HG02970 (cell line): ENCODE data around the gene FARP2.

Experiments
- ATAC-seq: cut with Tn5 transposase; IDR thresholded peaks from one replicate; pipeline ENCODE4 v1.9.1; 2021; ENCODE audit warnings: mild to moderate bottlenecking, moderate library complexity, moderate number of reproducible peaks; ENCODE audit not compliant: unreplicated experiment, low FRiP score

FARP2 gene

DNA sequence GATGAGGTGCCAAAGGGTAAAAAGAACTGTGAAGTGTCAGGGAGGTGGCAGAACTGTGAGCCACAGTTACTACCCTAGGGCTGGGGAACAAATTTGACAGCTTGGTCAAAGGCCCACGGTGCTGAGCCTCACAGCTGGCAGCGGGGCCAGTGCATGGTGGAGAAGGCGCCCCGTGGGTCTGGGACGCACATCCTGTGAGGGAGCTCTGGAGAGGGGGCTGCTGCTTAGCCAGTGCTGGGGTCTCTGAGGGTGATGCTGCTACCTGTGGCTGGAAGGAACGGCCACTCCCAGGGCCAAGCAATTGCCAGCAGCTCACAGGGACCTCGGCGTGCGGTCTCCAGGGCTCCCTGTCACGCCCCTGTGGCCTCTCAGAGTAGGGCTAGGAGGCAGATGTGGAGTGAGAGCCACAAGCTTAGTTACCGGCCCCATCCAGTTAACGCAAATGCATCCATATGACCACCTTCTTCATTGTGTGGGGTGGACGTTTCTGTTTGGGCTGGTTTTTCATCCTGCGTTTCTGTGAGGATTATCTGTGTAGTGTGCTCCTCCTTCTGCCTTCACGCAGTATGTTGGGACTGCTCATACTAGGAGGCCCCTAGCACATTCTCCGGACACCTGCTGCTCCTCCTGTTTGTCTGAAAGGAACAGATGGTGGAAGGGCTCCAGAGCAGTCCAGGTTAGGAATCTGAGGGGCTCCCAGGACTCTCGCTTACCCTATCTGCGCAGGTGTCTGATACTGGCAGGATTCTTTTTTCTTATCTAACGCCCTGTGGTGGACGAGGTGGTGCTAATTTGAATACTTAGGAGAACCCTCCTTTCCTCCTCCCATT is 126.3 kb downstream of the FARP2 start:
- no peak for ATAC-seq

DNA sequence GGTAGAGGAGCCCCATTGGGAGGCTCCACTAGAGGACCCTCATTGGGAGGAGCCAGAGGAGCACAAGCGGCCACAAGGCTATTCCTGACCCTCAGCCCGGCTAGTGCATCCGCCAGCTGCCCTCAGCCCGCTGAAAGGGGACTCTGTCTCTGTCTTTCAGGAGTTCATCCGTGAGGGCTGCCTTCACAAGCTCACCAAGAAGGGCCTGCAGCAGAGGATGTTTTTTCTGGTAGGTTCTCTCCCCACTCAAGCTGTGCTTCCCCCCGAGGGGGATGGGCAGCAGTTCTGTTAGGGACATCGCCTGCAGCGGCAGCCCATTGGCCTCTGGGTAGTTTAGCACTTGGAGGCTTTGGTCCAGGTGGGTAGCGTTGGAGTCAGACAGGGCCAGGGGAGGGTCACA is 127.2 kb downstream of the FARP2 start:
- no peak for ATAC-seq

DNA sequence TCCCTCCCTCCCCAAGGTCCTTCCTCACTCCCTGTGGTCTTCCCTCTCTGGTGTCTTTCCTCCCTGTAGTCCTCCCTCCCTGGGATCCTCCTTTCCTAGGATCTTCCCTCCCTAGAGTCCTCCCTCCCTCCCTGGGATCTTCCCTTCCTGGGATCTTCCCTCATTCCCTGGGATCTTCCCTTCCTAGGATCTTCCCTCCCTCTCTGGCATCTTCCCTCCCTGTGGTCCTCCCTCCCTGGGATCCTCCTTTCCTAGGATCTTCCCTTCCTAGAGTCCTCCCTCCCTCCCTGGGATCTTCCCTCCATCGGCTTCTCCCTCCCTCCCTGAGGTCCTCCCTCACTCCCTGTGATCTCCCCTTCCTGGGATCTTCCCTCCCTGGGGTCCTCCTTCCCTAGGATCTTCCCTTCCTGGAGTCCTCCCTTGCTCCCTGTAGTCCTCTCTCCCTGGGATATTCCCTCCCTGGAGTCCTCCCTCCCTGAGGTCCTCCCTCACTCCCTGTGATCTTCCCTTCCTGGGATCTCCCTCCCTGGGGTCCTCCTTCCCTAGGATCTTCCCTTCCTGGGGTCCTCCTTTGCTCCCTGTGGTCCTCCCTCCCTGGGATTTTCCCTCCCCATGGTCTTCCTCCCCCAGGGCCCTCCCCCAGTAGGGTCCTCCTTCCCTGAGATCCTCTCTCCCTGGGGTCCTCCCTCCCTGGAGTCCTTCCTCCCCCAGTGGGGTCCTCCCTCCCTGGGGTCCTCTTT is 129.3 kb downstream of the FARP2 start:
- ATAC-seq, result no peak

DNA sequence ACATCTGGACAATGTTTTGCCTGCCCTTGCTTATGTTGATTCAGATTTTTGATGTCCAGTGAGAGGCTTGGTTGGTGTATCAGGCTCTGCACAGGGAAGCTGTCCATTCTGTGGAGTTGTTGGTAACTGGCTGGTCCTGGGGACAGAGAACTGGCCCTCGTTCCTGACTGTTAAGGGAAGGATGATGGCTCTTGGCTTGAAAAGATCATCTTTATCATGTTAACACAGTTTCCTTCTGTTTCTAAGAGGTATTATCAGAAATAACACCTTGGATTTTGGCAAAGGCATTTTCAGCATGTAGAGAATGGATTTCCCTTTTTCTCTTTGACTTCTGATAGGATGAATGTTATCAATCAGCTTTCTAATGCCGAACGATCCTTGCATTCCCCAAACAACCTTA is 133.0 kb downstream of the FARP2 start:
- ATAC-seq, result no peak

DNA sequence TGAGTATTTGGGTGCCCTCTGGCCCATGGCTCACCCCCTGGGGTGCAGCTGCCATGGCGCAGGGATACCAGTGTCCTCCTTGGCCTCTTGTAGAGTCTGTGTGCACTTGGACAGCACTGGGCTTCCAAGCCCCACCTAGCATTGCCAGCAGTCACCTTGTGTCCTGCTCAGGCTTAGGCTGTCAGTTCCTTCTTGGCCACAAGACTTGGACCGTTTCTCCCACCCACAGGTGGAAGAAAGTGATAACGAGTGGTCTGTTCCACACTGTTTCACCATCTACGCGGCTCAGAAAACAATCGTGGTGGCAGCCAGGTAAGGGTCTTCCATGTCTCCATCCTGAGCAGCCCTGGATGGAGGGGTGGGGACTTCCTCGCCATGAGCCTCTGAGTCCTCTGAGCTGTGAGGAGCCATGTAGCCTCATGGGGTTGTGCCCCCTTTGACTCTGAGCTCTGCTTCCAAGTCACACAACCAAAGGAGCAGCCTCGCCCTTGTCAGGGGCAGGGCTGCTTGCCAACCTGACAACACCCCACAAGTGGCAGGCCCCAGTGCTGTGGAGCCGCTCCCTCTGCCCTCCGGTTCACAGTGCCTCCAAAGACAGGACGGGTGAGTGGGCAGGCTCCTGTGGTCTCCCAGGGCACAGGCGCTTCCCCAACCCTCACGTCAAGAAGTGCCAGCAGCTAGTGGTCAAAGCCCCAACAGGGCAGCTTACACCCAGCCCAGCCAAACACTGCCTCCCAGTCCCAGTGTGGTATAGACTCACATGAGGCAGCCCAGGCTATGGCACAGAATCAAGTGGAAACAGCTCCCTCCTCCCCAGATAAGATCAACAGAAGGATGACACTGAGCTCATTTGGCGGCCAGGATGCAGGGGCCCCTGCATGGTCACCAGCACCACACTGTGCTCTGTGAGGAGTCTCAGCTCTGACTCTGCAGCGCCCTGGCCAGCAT is 133.9 kb downstream of the FARP2 start:
- no peak for ATAC-seq

DNA sequence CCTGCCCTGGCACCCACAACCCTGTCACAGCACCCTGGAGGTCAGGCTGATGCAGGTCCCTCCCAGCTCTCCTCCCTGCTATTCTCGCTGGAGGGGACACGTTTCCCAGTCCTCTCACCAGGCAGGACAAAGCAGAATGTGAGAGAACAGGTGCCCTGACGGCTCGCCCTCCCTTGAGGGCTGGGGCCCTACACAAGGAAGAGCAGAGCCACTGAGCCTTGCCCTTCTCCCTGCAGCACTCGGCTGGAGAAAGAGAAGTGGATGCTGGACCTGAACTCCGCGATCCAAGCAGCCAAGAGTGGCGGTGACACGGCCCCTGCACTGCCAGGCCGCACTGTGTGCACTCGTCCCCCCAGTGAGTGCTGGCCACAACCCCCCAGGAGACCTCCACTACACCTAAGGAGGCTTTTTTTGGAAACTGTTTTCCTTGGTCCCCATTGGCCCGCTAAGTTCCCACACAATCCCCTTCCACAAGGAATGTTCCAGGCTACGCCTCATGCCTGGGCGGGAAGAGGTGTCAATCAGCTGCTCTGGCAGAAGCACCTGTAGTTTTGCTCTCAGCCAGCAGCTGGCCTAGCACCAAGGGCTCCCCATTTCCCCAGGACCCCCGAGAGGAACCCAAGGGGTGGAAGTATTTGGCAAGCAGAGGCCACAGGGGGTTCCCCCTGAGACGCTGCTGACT is 134.9 kb downstream of the FARP2 start:
- no peak for ATAC-seq

DNA sequence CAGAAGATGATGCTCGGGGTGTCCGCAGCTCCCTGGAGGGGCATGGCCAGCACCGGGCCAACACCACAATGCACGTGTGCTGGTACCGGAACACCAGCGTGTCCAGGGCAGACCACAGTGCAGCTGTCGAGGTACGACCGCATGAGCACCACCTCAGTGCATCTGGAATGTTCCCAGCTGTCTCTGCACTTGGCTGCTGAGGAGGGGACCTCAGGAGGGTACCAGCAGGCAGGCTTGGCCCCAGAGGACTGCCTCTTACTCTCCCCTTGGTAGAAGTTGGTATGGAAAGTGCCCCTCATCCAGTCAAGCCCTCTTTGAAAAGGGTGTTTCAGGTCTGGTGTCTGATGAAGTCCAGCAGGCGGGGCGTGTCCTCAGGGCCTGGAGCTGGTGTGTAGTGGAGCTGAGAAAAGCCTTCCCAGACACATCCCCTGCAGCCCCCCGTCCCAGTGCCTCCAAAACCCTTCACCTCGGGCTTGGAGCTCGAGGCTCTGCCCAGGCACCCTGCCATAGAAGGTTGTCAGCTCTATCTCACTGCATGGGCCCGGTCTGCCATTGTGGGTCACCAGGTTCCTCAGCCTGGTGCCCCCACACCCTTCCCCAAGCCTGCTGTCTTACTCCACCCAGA is 135.6 kb downstream of the FARP2 start:
- ATAC-seq, result no peak

DNA sequence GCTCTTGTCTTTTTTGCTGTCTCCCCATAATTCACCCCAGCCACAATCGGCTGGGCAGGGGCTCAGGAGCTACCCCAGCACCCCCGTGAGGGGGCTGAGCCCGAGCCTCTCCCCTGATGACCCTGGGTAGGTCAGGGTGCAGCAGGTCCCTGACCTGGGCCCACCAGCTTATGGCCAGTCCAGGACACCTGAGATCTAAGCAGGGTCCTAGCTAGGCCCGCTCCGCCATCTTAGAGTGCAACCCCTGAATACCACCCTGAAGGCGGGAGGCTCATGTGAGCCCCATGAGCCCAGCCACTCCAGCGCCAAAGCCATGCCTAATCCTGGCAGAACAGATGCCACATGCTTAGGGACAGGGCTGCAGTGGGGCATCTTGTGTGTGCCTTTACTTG is 136.1 kb downstream of the FARP2 start:
- no peak for ATAC-seq

DNA sequence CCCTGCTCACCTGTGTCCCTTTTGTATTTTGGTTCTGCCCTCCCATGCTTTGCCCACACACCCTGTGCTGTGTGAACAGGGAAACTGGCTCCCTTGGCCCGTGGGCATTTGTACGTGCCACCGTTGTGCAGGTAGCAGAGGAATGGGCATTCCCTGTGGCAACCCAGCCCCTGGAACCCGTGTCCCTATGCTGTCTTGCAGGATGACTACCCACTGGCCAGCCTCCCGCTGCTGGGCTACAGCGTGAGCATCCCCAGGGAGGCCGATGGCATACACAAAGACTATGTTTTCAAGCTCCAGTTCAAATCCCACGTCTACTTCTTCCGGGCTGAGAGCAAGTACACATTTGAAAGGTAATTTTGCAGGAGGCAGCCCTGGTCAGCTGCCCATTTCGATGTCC is 137.0 kb downstream of the FARP2 start:
- ATAC-seq, result no peak

DNA sequence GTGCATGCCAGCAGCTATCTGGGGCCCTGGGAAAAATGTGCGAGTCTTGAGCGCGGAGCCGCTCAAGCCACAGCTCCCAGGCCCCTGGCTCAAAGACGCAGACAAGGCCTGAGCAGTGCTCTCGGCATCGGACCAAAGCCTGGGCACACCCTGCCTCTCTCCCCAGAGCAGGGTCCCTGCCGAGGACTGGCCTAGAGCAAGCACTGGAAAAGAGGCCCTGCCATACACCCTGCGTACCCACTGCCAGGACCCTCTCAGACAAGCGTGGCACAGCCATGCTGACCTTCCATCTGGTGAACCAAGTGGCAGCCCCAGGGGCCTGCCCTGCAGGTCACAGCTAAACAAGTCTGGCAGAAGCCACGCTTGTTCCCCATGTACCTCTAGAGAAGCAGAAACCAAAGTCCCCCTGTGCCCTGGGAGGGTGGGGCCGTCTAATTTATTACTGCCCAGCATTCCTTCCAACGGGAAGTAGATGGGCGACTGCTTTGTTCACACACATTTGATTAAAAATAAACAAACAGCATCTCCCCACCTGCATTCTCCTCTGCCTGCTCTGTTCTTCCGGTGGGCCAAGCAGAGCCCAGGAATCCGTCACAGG is 138.3 kb downstream of the FARP2 start:
- ATAC-seq, result no peak

DNA sequence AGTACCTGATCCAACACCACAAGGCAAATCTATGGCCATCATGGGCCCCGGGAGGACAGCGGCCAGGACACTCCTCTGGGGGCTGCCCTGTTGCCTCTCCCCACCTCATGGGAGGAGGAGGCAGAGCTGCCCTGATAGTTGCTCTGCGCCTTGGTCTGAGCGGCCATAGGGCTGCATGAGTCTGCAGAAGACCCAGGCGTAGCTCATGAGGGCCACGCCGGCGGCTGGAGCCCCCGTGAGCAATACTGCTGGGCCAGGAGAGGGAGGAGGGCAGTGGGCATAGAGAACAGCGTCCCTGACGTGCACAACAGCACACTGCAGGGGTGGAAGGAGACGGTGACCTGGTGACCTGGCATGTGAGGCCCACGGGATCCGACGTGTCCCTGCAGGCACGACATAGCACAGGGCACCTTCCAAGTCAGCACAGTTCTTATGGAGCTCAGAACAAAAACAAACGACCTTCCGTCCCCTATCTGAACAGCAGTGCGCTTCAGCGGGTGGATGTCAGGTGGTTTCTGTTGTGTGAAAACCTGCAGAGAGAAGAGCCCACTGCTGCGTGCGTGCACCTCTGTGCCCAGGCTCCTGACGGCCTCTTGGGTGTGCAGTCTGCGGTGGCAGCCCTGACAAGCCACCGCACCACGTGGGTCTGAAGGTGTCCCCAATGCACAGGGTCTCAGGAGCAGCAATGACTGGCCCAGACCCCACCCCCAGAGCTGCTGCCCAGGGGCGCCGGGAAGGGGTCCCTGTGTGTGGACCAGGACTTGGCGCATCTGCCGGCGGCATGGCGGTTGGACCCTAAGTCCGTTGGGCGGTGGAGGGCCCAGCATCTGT is 139.3 kb downstream of the FARP2 start:
- no peak for ATAC-seq

DNA sequence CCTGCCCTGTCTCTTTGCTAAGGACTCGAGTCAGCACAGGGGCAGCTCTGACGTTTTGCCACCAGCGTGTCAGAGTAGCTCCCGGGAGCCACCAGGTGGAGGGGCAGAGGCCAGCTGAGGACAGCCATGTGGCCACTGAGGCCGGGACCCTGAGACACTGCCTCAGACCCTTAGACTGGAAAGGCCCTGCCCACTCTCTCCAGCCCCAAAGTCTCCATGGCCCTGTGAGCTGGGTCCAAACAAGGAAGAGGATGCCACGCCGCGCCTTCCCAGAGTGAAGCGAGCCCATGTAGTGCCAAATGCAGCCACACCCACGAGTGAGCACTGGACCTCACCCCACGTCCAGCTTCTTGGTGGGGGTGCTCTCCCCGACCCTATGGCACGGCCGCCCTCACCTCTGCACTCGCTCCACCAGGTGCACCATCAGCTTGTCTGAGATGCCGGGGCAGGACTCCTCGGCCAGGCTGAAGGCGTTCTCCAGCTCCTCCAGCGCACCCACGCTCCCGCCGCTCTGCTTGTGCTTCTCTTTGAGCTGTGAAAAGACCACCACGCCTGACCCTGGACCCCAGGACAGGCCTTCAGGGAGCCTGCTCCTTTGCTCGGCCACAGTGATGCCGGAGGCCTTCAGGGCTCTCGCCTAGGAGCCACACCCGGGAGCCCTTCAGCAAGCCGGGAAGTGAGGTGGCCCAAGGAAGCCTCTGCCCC is 140.1 kb downstream of the FARP2 start:
- ATAC-seq, result no peak

DNA sequence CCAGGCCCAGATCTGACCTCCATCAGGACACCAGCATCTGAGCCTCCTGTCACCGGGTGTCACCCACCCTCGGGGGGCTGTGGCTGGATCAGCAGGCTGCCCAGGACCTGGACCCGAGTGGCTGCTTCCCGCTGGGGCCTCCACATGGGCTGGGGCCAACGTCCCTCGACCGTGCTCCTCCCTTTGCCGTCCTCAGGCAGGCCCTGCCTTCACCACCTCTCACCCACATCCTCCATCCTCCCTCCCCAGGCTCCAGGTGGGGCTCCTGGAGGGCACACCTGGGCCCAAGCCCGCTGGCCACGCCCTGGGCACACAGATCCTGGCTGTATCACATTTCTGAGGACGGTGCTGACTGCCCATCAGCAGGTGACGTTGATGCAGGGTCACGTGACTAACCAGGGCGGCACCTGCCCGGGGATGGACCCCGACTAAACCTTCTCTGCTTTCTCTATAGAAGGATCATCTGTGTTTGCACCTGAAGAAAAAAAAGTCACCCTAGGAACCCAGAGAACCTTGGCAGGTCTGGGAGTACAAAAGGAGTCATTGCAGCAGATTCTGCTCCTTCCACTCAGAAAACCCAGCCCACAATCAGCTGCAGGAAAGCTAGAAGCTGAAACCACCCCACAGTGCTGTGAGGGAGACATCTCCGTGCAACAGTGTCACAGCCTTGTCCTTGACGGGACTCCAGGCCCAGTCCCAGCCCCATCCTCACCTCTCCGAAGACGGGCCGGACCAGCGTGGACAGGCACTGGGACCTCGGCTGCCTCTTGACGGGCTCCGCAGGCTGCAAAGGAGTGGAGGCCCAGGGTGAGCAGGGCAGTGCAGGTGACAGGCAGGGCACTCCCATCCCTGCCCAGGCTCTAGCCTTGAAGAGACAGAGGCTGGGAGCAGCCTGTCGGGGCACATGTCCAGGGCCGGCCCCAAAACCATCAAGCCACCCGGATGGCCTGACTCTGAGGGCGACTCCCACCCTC is 141.1 kb downstream of the FARP2 start:
- ATAC-seq, result no peak

DNA sequence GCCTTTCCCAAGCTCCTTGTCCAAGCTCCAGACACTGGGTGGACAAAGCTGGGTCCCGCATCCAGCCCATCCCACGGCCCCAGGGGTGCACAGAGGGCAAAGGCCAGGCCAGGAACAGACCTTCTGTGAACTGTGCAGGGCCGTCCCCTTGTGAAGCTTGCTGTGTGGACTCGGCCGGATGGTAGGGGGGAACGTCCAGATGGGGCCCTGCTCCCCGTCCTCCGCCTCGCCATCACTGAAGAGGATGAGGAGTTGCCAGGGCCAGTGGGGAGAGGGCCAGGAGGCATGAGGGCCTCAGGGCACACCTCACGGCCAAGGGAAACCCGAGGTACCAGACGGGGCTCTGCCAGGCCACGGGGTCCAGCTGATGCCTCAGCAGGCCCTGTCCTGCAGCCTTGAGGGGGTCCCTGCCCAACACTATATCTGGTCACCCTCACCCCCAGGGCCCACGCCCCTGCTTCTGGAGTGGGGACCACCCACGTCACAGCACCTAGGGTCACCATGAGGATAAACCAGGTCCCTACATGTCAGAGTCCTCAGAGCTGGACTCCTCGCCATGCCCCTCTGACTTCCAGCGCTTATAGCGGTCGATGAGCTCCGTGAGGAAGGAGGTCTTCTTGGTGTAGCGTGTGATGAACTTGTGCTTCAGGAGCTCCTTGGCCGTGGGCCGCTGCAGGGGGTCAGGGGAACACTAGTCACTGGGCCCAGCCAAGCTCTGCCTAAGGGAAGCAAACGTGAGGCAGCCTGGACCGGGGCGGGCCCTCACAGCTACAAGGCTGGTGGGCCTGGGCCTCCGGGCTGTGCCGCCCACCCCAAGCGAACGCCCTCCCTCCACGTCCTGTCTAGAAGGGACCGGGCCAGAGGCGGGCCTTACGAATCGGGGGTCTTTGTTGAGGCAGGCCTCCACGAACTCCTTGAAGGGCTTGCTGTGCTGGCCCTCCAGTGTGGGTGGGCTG is 142.3 kb downstream of the FARP2 start:
- ATAC-seq, result no peak

DNA sequence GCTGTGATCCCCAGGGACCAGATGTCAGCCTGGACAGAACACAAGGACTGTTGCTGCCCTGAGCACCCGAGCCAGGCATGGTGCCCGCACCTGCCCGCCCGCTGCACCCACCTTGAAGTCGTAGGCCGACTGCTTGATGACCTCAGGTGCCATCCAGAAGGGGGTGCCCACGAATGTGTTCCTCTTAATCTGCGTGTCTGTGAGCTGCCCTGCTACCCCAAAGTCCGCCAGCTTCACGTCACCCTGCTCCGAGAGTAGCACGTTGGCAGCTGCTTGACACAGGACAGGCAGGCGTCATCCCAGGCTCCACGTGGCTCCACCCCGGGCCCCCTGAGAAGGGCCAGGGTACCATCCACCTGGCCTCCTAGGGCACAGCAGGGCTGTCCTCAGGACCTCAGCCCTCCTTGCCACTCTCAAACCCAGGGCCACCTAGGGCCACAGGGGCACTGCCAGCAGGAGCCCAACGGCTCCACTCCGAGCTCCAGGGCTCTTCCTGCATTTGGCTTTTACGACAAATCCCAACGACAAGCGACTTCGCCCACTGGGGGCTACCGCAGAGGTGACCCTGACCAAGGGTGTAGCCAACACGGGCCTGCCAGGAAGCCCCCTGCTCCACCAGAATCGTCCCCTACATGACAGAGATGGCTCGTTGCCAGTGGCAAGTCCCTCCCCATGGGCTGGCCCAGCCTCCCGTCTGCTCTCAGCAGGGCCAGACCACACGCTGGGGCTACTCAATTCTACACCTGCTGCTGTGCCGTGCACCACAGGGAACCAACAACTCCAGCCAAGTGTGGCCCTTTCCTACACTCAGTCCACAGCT is 143.3 kb downstream of the FARP2 start:
- no peak for ATAC-seq
